Spleen (tissue), 7 donors: Measurements from ENCODE around the gene BORCS8.

Experiments
- POLR2A ChIP-seq, 3 donors: fragments of 450-650 bp; IDR thresholded peaks; one replicate each; pipeline ENCODE4 v1.5.1; 2017; ENCODE audit warnings: antibody characterized with exemption in 3 of 3, mild to moderate bottlenecking in 1 of 3
- POLR2AphosphoS5 ChIP-seq, 3 donors: sonication (generic); formaldehyde crosslinking; IDR thresholded peaks; one replicate each; pipeline ENCODE4 v1.5.1; 2017; ENCODE audit warnings: antibody characterized with exemption in 3 of 3
- TF ChIP-seq, protein P1 (sequence below), 11 experiments: fragments of 200-600 bp in 7 of 11; fragments of 450-650 bp in 4 of 11; sonication (generic) in 4 of 11; IDR thresholded peaks in 8 of 11; conservative IDR thresholded peaks in 3 of 11; 1 replicate in 7 of 11; 2 replicates in 4 of 11; pipeline versions ENCODE4 v1.4.0 to v1.8.0; 2016 to 2021; ENCODE audit warnings: antibody characterized with exemption in 11 of 11, inconsistent platforms in 4 of 11, mild to moderate bottlenecking in 1 of 11
- donor health status: DM: no; HTN: no; CAD: no; lungs with moderate emphysema.
- donor health status: DM: no; HTN: no; CAD: no.
- donor health status: DM: no; HTN: no; CAD: no.

DNA sequence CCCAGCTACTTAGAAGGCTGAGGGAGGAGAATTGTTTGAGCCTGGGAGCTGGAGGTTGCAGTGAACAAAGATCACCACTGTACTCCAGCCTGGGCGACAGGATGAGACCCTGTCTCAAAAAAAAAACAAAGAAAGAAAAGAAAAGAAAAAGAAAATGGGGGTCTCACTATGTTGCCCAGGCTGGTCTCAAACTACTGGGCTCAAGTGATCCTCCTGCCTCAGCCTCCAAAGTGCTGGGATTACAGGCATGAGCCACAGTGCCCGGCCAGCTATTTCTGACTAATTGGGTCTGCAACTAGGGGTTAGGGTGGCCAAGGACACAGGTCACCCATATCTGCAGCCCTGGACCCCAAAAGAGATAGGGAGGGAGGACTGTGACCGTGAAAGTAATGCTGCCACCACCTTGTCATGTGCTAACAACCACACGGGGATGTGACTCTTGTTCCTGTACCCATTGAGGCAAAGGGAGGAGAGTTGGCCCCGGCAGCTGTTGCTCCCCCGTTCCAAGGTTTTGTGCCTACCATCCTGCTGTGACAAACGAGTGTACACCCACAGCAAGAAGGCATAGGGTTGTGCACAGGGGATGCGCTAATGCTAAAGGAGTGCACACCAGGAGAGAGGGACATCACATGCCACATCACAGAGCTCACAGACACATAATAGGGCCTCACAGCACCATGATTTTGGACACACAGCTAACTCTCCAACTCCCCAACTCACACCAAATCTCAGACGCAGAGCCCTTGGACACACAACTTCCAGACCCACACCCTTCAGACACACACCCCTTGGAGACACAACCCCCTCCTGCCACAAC is 22.5 kb downstream of the BORCS8 start:
- TF ChIP-seq, protein P1, sequence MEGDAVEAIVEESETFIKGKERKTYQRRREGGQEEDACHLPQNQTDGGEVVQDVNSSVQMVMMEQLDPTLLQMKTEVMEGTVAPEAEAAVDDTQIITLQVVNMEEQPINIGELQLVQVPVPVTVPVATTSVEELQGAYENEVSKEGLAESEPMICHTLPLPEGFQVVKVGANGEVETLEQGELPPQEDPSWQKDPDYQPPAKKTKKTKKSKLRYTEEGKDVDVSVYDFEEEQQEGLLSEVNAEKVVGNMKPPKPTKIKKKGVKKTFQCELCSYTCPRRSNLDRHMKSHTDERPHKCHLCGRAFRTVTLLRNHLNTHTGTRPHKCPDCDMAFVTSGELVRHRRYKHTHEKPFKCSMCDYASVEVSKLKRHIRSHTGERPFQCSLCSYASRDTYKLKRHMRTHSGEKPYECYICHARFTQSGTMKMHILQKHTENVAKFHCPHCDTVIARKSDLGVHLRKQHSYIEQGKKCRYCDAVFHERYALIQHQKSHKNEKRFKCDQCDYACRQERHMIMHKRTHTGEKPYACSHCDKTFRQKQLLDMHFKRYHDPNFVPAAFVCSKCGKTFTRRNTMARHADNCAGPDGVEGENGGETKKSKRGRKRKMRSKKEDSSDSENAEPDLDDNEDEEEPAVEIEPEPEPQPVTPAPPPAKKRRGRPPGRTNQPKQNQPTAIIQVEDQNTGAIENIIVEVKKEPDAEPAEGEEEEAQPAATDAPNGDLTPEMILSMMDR (IDR thresholded peaks at IDR 0.05 in 8 of 11, conservative IDR thresholded peaks at IDR 0.05 in 3 of 11), result no peak
- TF ChIP-seq POLR2AphosphoS5 (IDR thresholded peaks at IDR 0.05) (no peak), POLR2A (IDR thresholded peaks at IDR 0.05) (no peak)
